Measurements from ENCODE around the gene PCCA. TPM values are rescaled to one million over a fixed set of nuclear protein-coding genes. Genes with fewer than 3 reads are reported as not detected.

Gene PCCA
- total and polyA plus RNA-seq, 2 donors (not counting 1 experiment from before 2014, with no cell fraction given) = 11.2 to 73.0 TPM

DNA sequence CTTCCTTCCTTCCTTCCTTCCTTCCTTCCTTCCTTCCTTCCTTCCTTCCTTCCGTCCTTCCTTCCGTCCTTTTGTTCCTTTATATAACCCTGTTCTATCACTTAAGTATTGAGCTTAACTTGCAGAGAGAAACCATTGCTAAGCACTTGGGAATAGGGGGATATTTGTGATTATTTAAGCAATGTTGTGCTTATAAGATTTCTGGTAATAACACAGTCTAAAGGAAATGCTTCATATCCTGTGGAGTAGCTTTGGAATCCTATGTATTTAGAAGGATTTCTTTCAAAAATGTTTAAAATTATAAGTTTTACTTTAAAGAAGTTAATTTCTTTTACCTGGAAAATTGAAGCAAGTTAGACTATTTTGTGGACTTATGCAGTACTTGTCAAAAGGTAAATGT, 209.8 kb downstream of the PCCA start:
- Histone ChIP-seq H3K36me3 (ENCODE audit: control insufficient read depth, insufficient read depth, low read length) (no peaks in the 10 kb centered on the region), H4K20me1 (ENCODE audit: control insufficient read depth, extremely low read depth, insufficient read depth, low read length) (no peaks in the 10 kb centered on the region), H3K4me1 (ENCODE audit: control insufficient read depth, extremely low read depth, insufficient read depth, low read length) (no peaks in the 10 kb centered on the region), H3K9ac (ENCODE audit: insufficient read depth, low read length) (no peak overlapping the region), H3K4me3 (replicated peaks in 1 of 4; ENCODE audit: control extremely low read depth in 1 of 4, insufficient read depth in 1 of 4, low read depth in 3 of 4, low read length in 4 of 4) (no peak overlapping the region), H3K79me2 (ENCODE audit: control insufficient read depth, insufficient read depth, low read length) (no peaks in the 10 kb centered on the region), H3K27ac (ENCODE audit: insufficient read depth, low read length) (no peak overlapping the region), H2AFZ (ENCODE audit: low read length) (no peak overlapping the region), H3K9me3 (ENCODE audit: control insufficient read depth, insufficient read depth, low read depth, low read length) (no peaks in the 10 kb centered on the region), H3K4me2 (ENCODE audit: extremely low read depth, insufficient read depth, low read length) (no peak overlapping the region), H3K27me3 (ENCODE audit: control insufficient read depth, insufficient read depth, low read length) (no peaks in the 10 kb centered on the region)
- TF ChIP-seq EZH2 (IDR thresholded peaks at IDR 0.05; ENCODE audit: low read length, missing control alignments) = no peak
- TF ChIP-seq, protein P1, sequence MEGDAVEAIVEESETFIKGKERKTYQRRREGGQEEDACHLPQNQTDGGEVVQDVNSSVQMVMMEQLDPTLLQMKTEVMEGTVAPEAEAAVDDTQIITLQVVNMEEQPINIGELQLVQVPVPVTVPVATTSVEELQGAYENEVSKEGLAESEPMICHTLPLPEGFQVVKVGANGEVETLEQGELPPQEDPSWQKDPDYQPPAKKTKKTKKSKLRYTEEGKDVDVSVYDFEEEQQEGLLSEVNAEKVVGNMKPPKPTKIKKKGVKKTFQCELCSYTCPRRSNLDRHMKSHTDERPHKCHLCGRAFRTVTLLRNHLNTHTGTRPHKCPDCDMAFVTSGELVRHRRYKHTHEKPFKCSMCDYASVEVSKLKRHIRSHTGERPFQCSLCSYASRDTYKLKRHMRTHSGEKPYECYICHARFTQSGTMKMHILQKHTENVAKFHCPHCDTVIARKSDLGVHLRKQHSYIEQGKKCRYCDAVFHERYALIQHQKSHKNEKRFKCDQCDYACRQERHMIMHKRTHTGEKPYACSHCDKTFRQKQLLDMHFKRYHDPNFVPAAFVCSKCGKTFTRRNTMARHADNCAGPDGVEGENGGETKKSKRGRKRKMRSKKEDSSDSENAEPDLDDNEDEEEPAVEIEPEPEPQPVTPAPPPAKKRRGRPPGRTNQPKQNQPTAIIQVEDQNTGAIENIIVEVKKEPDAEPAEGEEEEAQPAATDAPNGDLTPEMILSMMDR (conservative IDR thresholded peaks at IDR 0.05 in 1 of 2, IDR thresholded peaks at IDR 0.05 in 1 of 2; ENCODE audit: low read depth in 1 of 2, low read length in 2 of 2) = no peak
- DNase-seq (ENCODE audit: low read depth in 2 of 2) = no peak

DNA sequence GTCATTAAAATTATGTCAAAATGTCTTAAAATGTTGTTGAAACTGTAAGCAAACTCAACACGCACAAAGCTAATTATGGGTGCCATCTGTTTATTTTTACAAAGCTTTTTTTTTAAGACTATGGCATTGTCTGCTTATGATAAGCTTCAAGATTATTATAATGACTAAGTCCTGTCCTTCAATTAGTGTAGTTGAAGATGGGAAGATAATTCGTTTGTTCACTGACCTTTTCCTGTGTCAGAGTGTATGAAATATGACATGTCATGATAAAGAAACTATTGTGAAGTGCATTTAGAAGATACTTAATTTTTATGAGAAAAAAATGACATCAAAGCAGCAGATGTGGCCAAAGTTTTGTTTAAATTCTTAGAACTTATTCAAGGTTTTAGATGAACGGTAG, 211.3 kb downstream of the PCCA start:
- no peaks in the 10 kb centered on the region for H3K27me3 ChIP-seq (ENCODE audit: control insufficient read depth, insufficient read depth, low read length)
- no peaks in the 10 kb centered on the region for H3K9me3 ChIP-seq (ENCODE audit: control insufficient read depth, insufficient read depth, low read depth, low read length)
- no peaks in the 10 kb centered on the region for H3K4me1 ChIP-seq (ENCODE audit: control insufficient read depth, extremely low read depth, insufficient read depth, low read length)
- no peak overlapping the region for H2AFZ ChIP-seq (ENCODE audit: low read length)
- no peaks in the 10 kb centered on the region for H3K79me2 ChIP-seq (ENCODE audit: control insufficient read depth, insufficient read depth, low read length)
- no peaks in the 10 kb centered on the region for H4K20me1 ChIP-seq (ENCODE audit: control insufficient read depth, extremely low read depth, insufficient read depth, low read length)
- H3K4me3 ChIP-seq (replicated peaks in 1 of 4; ENCODE audit: control extremely low read depth in 1 of 4, insufficient read depth in 1 of 4, low read depth in 3 of 4, low read length in 4 of 4) = no peak overlapping the region
- DNase-seq (ENCODE audit: low read depth in 2 of 2) = no peak
- H3K4me2 ChIP-seq (ENCODE audit: extremely low read depth, insufficient read depth, low read length) = no peak overlapping the region
- H3K9ac ChIP-seq (ENCODE audit: insufficient read depth, low read length) = no peak overlapping the region
- no peaks in the 10 kb centered on the region for H3K36me3 ChIP-seq (ENCODE audit: control insufficient read depth, insufficient read depth, low read length)
- H3K27ac ChIP-seq (ENCODE audit: insufficient read depth, low read length) = no peak overlapping the region
- TF ChIP-seq, protein P1 (conservative IDR thresholded peaks at IDR 0.05 in 1 of 2, IDR thresholded peaks at IDR 0.05 in 1 of 2; ENCODE audit: low read depth in 1 of 2, low read length in 2 of 2) = no peak
- no peak for TF ChIP-seq EZH2 (IDR thresholded peaks at IDR 0.05; ENCODE audit: low read length, missing control alignments)

DNA sequence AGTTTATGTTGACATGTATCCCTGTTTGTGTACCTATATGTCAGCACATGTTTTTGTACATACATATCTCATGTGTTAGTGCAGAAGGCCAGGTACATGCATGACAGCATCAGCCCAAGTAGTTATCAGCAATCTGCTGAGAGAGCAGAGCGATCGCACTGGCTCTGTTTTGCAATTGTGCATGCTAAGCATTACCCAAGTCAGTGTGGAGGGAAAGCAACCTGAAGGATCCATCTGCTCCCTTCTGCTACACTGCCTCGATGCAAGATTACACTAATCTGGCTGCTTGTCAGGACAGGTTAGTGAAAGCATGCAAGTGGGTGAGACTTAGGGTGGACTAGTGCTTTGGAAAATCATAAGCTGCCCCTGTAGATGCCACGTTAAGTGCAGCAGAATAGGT, 211.8 kb downstream of the PCCA start:
- Histone ChIP-seq H3K79me2 (ENCODE audit: control insufficient read depth, insufficient read depth, low read length) (no peaks in the 10 kb centered on the region), H3K4me2 (ENCODE audit: extremely low read depth, insufficient read depth, low read length) (no peak overlapping the region)

More for the DNA sequence above, 211.8 kb downstream of the PCCA start:
- Histone ChIP-seq H3K36me3 (ENCODE audit: control insufficient read depth, insufficient read depth, low read length) (no peaks in the 10 kb centered on the region), H3K9me3 (ENCODE audit: control insufficient read depth, insufficient read depth, low read depth, low read length) (no peaks in the 10 kb centered on the region), H3K9ac (ENCODE audit: insufficient read depth, low read length) (no peak overlapping the region), H3K4me3 (replicated peaks in 1 of 4; ENCODE audit: control extremely low read depth in 1 of 4, insufficient read depth in 1 of 4, low read depth in 3 of 4, low read length in 4 of 4) (no peak overlapping the region), H4K20me1 (ENCODE audit: control insufficient read depth, extremely low read depth, insufficient read depth, low read length) (no peaks in the 10 kb centered on the region), H3K27me3 (ENCODE audit: control insufficient read depth, insufficient read depth, low read length) (no peaks in the 10 kb centered on the region), H3K4me1 (ENCODE audit: control insufficient read depth, extremely low read depth, insufficient read depth, low read length) (no peaks in the 10 kb centered on the region), H3K27ac (ENCODE audit: insufficient read depth, low read length) (no peak overlapping the region), H2AFZ (ENCODE audit: low read length) (no peak overlapping the region)
- TF ChIP-seq, protein P1 (conservative IDR thresholded peaks at IDR 0.05 in 1 of 2, IDR thresholded peaks at IDR 0.05 in 1 of 2; ENCODE audit: low read depth in 1 of 2, low read length in 2 of 2) = no peak
- TF ChIP-seq EZH2 (IDR thresholded peaks at IDR 0.05; ENCODE audit: low read length, missing control alignments) = no peak
- DNase-seq (ENCODE audit: low read depth in 2 of 2) = no peak
